ENCODE measurements around the gene TCERG1L.

TCERG1L gene

GRCh38 chr10:131123496-131123895 lies 188.0 kb downstream of the TCERG1L start:
- no peak for DNase-seq

GRCh38 chr10:131121511-131122035 lies 189.9 kb downstream of the TCERG1L start:
- DNase-seq: no peak

GRCh38 chr10:131119626-131120355 lies 191.7 kb downstream of the TCERG1L start:
- DNase-seq: no peak

GRCh38 chr10:131117416-131118212 lies 193.9 kb downstream of the TCERG1L start:
- DNase-seq: no peak

- DNase-seq: no peak
Observed at GRCh38 chr10:131116991-131117375, 194.5 kb downstream of the TCERG1L start.

- DNase-seq: no peak
Observed at GRCh38 chr10:131116216-131116990, 195.1 kb downstream of the TCERG1L start.

GRCh38 chr10:131115801-131116200 lies 195.7 kb downstream of the TCERG1L start:
- DNase-seq: no peak

GRCh38 chr10:131115321-131115720 lies 196.2 kb downstream of the TCERG1L start:
- DNase-seq: no peak

- no peak for DNase-seq
Observed at GRCh38 chr10:131114846-131115245, 196.7 kb downstream of the TCERG1L start.

- DNase-seq: no peak
Observed at GRCh38 chr10:131113709-131114291, 197.7 kb downstream of the TCERG1L start.

- no peak for DNase-seq
Observed at GRCh38 chr10:131113165-131113564, 198.4 kb downstream of the TCERG1L start.

GRCh38 chr10:131112691-131113090 lies 198.8 kb downstream of the TCERG1L start:
- DNase-seq: no peak

- no peak for DNase-seq
Observed at GRCh38 chr10:131111471-131112080, 199.9 kb downstream of the TCERG1L start.

- DNase-seq: no peak
Observed at GRCh38 chr10:131111007-131111406, 200.5 kb downstream of the TCERG1L start.

GRCh38 chr10:131110241-131110783 lies 201.2 kb downstream of the TCERG1L start:
- DNase-seq: no peak

- no peak for DNase-seq
Observed at GRCh38 chr10:131109726-131110125, 201.8 kb downstream of the TCERG1L start.

GRCh38 chr10:131109291-131109690 lies 202.2 kb downstream of the TCERG1L start:
- DNase-seq: no peak

GRCh38 chr10:131107970-131108369 lies 203.6 kb downstream of the TCERG1L start:
- DNase-seq: no peak

- no peak for DNase-seq
Observed at GRCh38 chr10:131102676-131103075, 208.8 kb downstream of the TCERG1L start.

- DNase-seq: no peak
Observed at GRCh38 chr10:131102147-131102546, 209.4 kb downstream of the TCERG1L start.
